Measurements from ENCODE around the gene AKAP9.

- TF ChIP-seq CTCF (IDR thresholded peaks at IDR 0.05), result no peak
- no peak for TF ChIP-seq POLR2A (IDR thresholded peaks at IDR 0.05)
Observed at GRCh38 chr7:91959023-91959422, 18.4 kb downstream of the AKAP9 start.
